ENCODE data around the gene CCBE1. TPM values are rescaled to one million over a fixed set of nuclear protein-coding genes. Genes with fewer than 3 reads are reported as not detected.
A peak's percentile ranks its signal among the peaks of the same experiment; 100 is the strongest.

CCBE1 gene
- total and polyA plus RNA-seq, 4 donors = 3.4 to 59.0 (median 21.9) TPM

DNA sequence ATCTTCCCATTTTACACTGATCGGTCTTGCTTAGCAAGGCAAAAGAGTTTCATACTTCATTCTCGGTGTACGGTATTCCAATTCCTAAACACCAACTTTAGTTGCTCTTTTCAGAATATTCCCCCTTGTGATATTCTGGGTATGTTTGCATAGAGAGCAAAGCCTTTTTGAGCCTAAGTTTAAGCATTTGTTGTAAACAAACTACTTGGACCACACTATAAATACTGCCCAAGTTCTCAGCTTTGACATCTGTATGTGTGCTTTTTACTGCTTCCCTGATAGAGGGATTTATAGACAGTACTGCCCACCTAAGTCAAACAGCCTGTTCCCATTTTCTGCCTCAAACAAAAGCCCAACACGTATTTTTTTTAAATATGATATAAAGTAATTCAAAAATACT is 36.9 kb downstream of the CCBE1 start:
- ATAC-seq (ENCODE audit: insufficient read depth, low FRiP score) = no peak

DNA sequence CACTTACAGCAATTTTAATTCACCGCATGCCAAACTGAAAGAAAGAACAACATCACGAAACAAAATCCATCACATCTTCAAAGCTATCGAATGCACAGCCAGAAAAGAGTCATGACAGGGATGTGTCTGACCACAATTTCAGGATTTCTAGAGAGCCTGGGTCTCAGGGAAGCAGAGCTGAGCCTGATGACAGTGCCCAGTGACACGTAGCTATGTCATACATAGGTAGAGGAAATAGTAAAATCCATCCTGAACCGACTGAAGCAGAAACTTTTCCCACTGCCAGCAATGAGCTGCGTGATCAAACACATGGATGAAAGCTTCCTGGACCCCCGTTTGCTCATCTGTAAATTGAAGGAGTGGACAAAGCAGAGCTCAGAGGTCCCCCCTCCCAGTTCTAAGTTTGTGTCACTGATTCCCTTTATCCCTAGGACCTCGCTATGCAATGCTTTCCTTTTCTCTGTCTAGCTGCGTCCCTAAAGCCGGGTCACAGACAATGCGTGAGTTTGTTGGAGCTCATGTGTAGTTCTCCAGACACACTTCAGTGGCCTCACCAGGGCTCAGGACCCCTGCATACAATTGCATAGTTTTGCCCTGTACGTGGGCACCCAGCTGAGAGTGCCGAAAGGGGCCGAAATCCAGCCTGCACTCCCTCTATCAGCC is 37.6 kb downstream of the CCBE1 start:
- Histone ChIP-seq H3K9ac (ENCODE audit: insufficient read depth in 1 of 2, low read length in 2 of 2) (peak overlapping the region in 1 of 2 donors; percentile 78), H3K4me3 (no peak overlapping the region)
- WGBS, 2 donors = 58 to 71% methylated on average over 14 of the region's 14 CpGs

More for the DNA sequence above, 36.9 kb downstream of the CCBE1 start:
- TF ChIP-seq, protein P1, sequence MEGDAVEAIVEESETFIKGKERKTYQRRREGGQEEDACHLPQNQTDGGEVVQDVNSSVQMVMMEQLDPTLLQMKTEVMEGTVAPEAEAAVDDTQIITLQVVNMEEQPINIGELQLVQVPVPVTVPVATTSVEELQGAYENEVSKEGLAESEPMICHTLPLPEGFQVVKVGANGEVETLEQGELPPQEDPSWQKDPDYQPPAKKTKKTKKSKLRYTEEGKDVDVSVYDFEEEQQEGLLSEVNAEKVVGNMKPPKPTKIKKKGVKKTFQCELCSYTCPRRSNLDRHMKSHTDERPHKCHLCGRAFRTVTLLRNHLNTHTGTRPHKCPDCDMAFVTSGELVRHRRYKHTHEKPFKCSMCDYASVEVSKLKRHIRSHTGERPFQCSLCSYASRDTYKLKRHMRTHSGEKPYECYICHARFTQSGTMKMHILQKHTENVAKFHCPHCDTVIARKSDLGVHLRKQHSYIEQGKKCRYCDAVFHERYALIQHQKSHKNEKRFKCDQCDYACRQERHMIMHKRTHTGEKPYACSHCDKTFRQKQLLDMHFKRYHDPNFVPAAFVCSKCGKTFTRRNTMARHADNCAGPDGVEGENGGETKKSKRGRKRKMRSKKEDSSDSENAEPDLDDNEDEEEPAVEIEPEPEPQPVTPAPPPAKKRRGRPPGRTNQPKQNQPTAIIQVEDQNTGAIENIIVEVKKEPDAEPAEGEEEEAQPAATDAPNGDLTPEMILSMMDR (IDR thresholded peaks at IDR 0.05; ENCODE audit: control extremely low read depth, extremely low read depth) = no peak
- Histone ChIP-seq H3K4me3 (no peak overlapping the region), H3K27me3 (ENCODE audit: control insufficient read depth in 3 of 3, insufficient read depth in 3 of 3, low read length in 2 of 3) (no peaks in the 10 kb centered on the region), H3K9me3 (ENCODE audit: control insufficient read depth in 4 of 4, insufficient read depth in 3 of 4, low read length in 3 of 4) (no peaks in the 10 kb centered on the region), H3K9ac (ENCODE audit: insufficient read depth in 1 of 2, low read length in 2 of 2) (peak overlapping the region in 1 of 2 donors; percentile 35), H3K4me1 (ENCODE audit: control insufficient read depth in 5 of 5, insufficient read depth in 5 of 5, low read length in 5 of 5) (peaks cover 0 to 64% (median 16%) of the 10 kb centered on the region in 5 donors), H3K27ac (ENCODE audit: low read depth in 1 of 2, low read length in 1 of 2) (no peak overlapping the region), H3K36me3 (ENCODE audit: control insufficient read depth in 4 of 4, insufficient read depth in 4 of 4, low read length in 4 of 4) (peaks cover 0 to 9% (median 2%) of the 10 kb centered on the region in 4 donors)
- WGBS, 2 donors = 67 to 73% methylated on average over 4 of the region's 4 CpGs
- peak in 2 of 3 donors; percentile 39 to 66 for DNase-seq

DNA sequence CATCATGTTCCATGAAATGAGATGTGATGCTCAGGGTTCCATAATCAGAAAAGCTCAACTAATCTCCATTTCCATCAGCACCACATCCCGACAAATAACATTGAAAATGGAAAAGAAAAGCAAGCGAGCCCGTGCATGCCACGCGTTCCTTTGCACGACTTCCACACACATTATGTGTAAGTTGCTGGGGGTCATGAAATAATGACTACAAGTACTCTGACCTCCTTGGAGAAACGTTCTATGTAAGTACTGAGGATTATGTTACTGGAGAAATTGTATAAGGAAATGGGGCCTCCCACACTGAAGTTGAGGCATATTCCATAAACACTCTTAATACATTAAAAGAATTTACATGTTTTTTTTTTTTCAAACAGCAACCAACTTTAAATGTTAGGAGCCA is 38.3 kb downstream of the CCBE1 start:
- Histone ChIP-seq H3K9ac (ENCODE audit: insufficient read depth in 1 of 2, low read length in 2 of 2) (no peak overlapping the region), H3K27me3 (ENCODE audit: control insufficient read depth in 3 of 3, insufficient read depth in 3 of 3, low read length in 2 of 3) (no peaks in the 10 kb centered on the region), H3K27ac (ENCODE audit: low read depth in 1 of 2, low read length in 1 of 2) (no peak overlapping the region), H3K36me3 (ENCODE audit: control insufficient read depth in 4 of 4, insufficient read depth in 4 of 4, low read length in 4 of 4) (peaks cover 0 to 9% (median under 1%) of the 10 kb centered on the region in 4 donors), H3K9me3 (ENCODE audit: control insufficient read depth in 4 of 4, insufficient read depth in 3 of 4, low read length in 3 of 4) (no peaks in the 10 kb centered on the region), H3K4me3 (no peak overlapping the region), H3K4me1 (ENCODE audit: control insufficient read depth in 5 of 5, insufficient read depth in 5 of 5, low read length in 5 of 5) (peaks cover 0 to 50% (median 16%) of the 10 kb centered on the region in 5 donors)
- DNase-seq (peak in 1 of 3 donors; percentile 60), ATAC-seq (ENCODE audit: insufficient read depth, low FRiP score) (no peak)
- WGBS, 2 donors = 82 to 86% methylated on average over 7 of the region's 7 CpGs
- TF ChIP-seq, protein P1 (IDR thresholded peaks at IDR 0.05; ENCODE audit: control extremely low read depth, extremely low read depth) = no peak

More for the DNA sequence above, 37.6 kb downstream of the CCBE1 start:
- TF ChIP-seq, protein P1 (IDR thresholded peaks at IDR 0.05; ENCODE audit: control extremely low read depth, extremely low read depth) = no peak
- peaks cover 0 to 57% (median 16%) of the 10 kb centered on the region in 5 donors for H3K4me1 ChIP-seq (ENCODE audit: control insufficient read depth in 5 of 5, insufficient read depth in 5 of 5, low read length in 5 of 5)
- no peak overlapping the region for H3K27ac ChIP-seq (ENCODE audit: low read depth in 1 of 2, low read length in 1 of 2)
- DNase-seq = peak in 2 of 3 donors; percentile 39 to 61
- no peak for ATAC-seq (ENCODE audit: insufficient read depth, low FRiP score)
- no peaks in the 10 kb centered on the region for H3K27me3 ChIP-seq (ENCODE audit: control insufficient read depth in 3 of 3, insufficient read depth in 3 of 3, low read length in 2 of 3)
- H3K9me3 ChIP-seq (ENCODE audit: control insufficient read depth in 4 of 4, insufficient read depth in 3 of 4, low read length in 3 of 4) = no peaks in the 10 kb centered on the region
- peaks cover 0 to 9% (median 2%) of the 10 kb centered on the region in 4 donors for H3K36me3 ChIP-seq (ENCODE audit: control insufficient read depth in 4 of 4, insufficient read depth in 4 of 4, low read length in 4 of 4)
